A673 (cell line): Measurements from ENCODE around the gene LMBRD1. TPM values are rescaled to one million over a fixed set of nuclear protein-coding genes. Genes with fewer than 3 reads are reported as not detected.

ENCODE experiments used
- BruUV-seq: library from RNA; stranded (reverse); fragments of 400-500 nt; replicated peaks from 2 replicates; lab custom pipeline; 2021; lab: Mats Ljungman, UMichigan
- CTCF ChIA-PET: fragments of 300-600 bp; sonication (Branson Sonifier 250); formaldehyde crosslinking; loops from one replicate; lab custom pipeline; 2022; ENCODE audit warnings: antibody characterized with exemption; lab: Charles Lee
- POLR2A ChIA-PET: fragments of 300-600 bp; sonication (Branson Sonifier 250); formaldehyde crosslinking; loops from one replicate; lab custom pipeline; 2022; ENCODE audit warnings: antibody characterized with exemption; ENCODE audit not compliant: low non-redundant PET; lab: Charles Lee
- DNase-seq: peaks from one replicate; pipeline ENCODE4 v3.0.0-alpha.2; 2015; ENCODE audit warnings: low spot score
- H3K27ac ChIP-seq: fragments of 200-600 bp; sonication (generic); 2 replicates; pipeline ENCODE4 v1.5.1; 2016; ENCODE audit warnings: mixed run types, low read depth, mild to moderate bottlenecking, mixed read lengths, antibody characterized with exemption, low read length; ENCODE audit not compliant: poor library complexity, severe bottlenecking
- H3K27me3 ChIP-seq: fragments of 200-600 bp; sonication (generic); replicated peaks from 2 replicates; pipeline ENCODE4 v1.6.1; 2017; ENCODE audit warnings: mixed run types, low read depth, mild to moderate bottlenecking, mixed read lengths, antibody characterized with exemption, low read length; ENCODE audit not compliant: insufficient read depth, poor library complexity
- H3K36me3 ChIP-seq: fragments of 200-600 bp; sonication (generic); 2 replicates; pipeline ENCODE4 v1.6.1; 2016; ENCODE audit warnings: mixed run types, mild to moderate bottlenecking, mixed read lengths, antibody characterized with exemption, low read length; ENCODE audit not compliant: insufficient read depth, poor library complexity, severe bottlenecking
- H3K4me1 ChIP-seq: fragments of 200-600 bp; sonication (generic); 2 replicates; pipeline ENCODE4 v1.6.1; 2017; ENCODE audit warnings: mixed run types, mild to moderate bottlenecking, mixed read lengths, antibody characterized with exemption, low read length; ENCODE audit not compliant: insufficient read depth, poor library complexity, severe bottlenecking
- H3K4me3 ChIP-seq: fragments of 200-600 bp; sonication (generic); 2 replicates; pipeline ENCODE4 v1.5.1; 2016; ENCODE audit warnings: low read depth, mixed run types, mild to moderate bottlenecking, mixed read lengths, low read length; ENCODE audit not compliant: poor library complexity, severe bottlenecking
- H3K9me3 ChIP-seq: fragments of 200-600 bp; sonication (generic); 2 replicates; pipeline ENCODE4 v1.6.1; 2016; ENCODE audit warnings: mixed run types, low read depth, mild to moderate bottlenecking, mixed read lengths, antibody characterized with exemption, low read length; ENCODE audit not compliant: poor library complexity, severe bottlenecking
- EZH2 ChIP-seq: fragments of 200-600 bp; sonication (generic); IDR thresholded peaks from 2 replicates; pipeline ENCODE4 v1.6.1; 2017; ENCODE audit warnings: borderline replicate concordance, low read depth, mild to moderate bottlenecking, mixed read lengths, antibody characterized with exemption, low read length; ENCODE audit not compliant: poor library complexity, severe bottlenecking
- intact Hi-C: fragments of 100-400 bp; cut with micrococcal nuclease; formaldehyde crosslinking; loops from one replicate; pipeline ENCODE4 v1.10.0; 2022; ENCODE audit not compliant: unreplicated experiment
- total RNA-seq: library from RNA; stranded (reverse); gene quantifications from 2 replicates; pipeline ENCODE4 v1.2.3, GENCODE V29; 2021
- TF ChIP-seq, protein P1 (sequence below): fragments of 300-800, 200-600 bp; sonication (generic); conservative IDR thresholded peaks from 2 replicates; pipeline ENCODE4 v1.5.1; 2017; ENCODE audit warnings: low read depth, mild to moderate bottlenecking, antibody characterized with exemption, low read length, moderate library complexity, mixed read lengths

Gene LMBRD1
- total RNA-seq, 1 experiment from 2014 or later: 19.8 TPM

GRCh38 chr6:69780585-69781178, 16.1 kb downstream of the LMBRD1 start:
- no peak for DNase-seq
- ChIA-PET POLR2A (no interaction called here), CTCF (interaction anchor here (1.0 kb wide), 1 partner anchor 16 kb away, joined by 3 read pairs; the partner anchor contains the start of gene LMBRD1)
- Histone ChIP-seq H3K27ac (no peak overlapping the region), H3K4me1 (peaks cover 31% of the 10 kb centered on the region), H3K9me3 (no peaks in the 10 kb centered on the region), H3K27me3 (no peaks in the 10 kb centered on the region), H3K36me3 (no peaks in the 10 kb centered on the region), H3K4me3 (no peak overlapping the region)
- intact Hi-C loops: no loop called here
- TF ChIP-seq, protein P1, sequence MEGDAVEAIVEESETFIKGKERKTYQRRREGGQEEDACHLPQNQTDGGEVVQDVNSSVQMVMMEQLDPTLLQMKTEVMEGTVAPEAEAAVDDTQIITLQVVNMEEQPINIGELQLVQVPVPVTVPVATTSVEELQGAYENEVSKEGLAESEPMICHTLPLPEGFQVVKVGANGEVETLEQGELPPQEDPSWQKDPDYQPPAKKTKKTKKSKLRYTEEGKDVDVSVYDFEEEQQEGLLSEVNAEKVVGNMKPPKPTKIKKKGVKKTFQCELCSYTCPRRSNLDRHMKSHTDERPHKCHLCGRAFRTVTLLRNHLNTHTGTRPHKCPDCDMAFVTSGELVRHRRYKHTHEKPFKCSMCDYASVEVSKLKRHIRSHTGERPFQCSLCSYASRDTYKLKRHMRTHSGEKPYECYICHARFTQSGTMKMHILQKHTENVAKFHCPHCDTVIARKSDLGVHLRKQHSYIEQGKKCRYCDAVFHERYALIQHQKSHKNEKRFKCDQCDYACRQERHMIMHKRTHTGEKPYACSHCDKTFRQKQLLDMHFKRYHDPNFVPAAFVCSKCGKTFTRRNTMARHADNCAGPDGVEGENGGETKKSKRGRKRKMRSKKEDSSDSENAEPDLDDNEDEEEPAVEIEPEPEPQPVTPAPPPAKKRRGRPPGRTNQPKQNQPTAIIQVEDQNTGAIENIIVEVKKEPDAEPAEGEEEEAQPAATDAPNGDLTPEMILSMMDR: no peak
- no peak for TF ChIP-seq EZH2
- BruUV-seq: no TSS peak

- Histone ChIP-seq H3K27ac (peak overlapping the region; percentile 71), H3K4me1 (peaks cover 45% of the 10 kb centered on the region), H3K4me3 (no peak overlapping the region), H3K27me3 (no peaks in the 10 kb centered on the region), H3K9me3 (no peaks in the 10 kb centered on the region), H3K36me3 (peaks cover 10% of the 10 kb centered on the region)
- ChIA-PET POLR2A (no interaction called here), CTCF (no interaction called here)
- DNase-seq: no peak
- no peak for TF ChIP-seq EZH2
- TF ChIP-seq, protein P1: no peak
- BruUV-seq: no TSS peak
- intact Hi-C loops: no loop called here
These were observed 20.9 kb downstream of the LMBRD1 start for GRCh38 chr6:69775941-69776340.

DNA sequence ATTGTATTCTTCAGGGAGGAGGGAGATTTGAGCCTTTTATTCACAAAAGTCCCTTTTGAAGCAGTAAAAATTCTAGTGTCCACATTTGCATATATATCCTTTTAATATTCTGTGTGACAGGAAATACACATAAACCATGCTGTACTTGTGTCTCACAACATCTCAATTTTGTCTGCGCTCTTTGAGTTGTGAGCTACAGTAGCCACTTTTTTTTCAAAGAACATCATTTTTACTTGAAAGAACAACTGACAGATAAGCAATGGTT, 21.3 kb downstream of the LMBRD1 start:
- Histone ChIP-seq H3K27ac (peak overlapping the region; percentile 71), H3K4me3 (no peak overlapping the region), H3K27me3 (no peaks in the 10 kb centered on the region), H3K4me1 (peaks cover 45% of the 10 kb centered on the region), H3K9me3 (no peaks in the 10 kb centered on the region), H3K36me3 (peaks cover 10% of the 10 kb centered on the region)
- peak; percentile 73 for DNase-seq
- ChIA-PET POLR2A (no interaction called here), CTCF (no interaction called here)
- no peak for TF ChIP-seq EZH2
- TF ChIP-seq, protein P1: no peak
- no TSS peak for BruUV-seq
- intact Hi-C loops: no loop called here
